Measurements from ENCODE around the gene CRABP1.

The CRABP1 gene

GRCh38 chr15:78316283-78317083 is 23.7 kb upstream of the CRABP1 start:
- DNase-seq (ENCODE audit: low spot score), result no peak
- no peak for TF ChIP-seq CTCF (IDR thresholded peaks at IDR 0.05; ENCODE audit: borderline replicate concordance, control extremely low read depth, extremely low read depth, insufficient read depth, missing control alignments)
- in situ Hi-C loops (cut with MboI; ENCODE audit: low sequenced_read_pairs, unreplicated experiment), result loop anchor here (10.0 to 25.0 kb wide), 2 partner anchors 108 to 396 kb away; no protein-coding TSS in a partner anchor

GRCh38 chr15:78317145-78317836 is 22.9 kb upstream of the CRABP1 start:
- DNase-seq (ENCODE audit: low spot score), result no peak
- in situ Hi-C loops (cut with MboI; ENCODE audit: low sequenced_read_pairs, unreplicated experiment), result loop anchor here (10.0 to 25.0 kb wide), 2 partner anchors 108 to 395 kb away; no protein-coding TSS in a partner anchor
- no peak for TF ChIP-seq CTCF (IDR thresholded peaks at IDR 0.05; ENCODE audit: borderline replicate concordance, control extremely low read depth, extremely low read depth, insufficient read depth, missing control alignments)

GRCh38 chr15:78319588-78319987 is 20.6 kb upstream of the CRABP1 start:
- DNase-seq (ENCODE audit: low spot score), result no peak
- in situ Hi-C loops (cut with MboI; ENCODE audit: low sequenced_read_pairs, unreplicated experiment), result loop anchor here (10.0 to 25.0 kb wide), 2 partner anchors 105 to 393 kb away; no protein-coding TSS in a partner anchor
- TF ChIP-seq CTCF (IDR thresholded peaks at IDR 0.05; ENCODE audit: borderline replicate concordance, control extremely low read depth, extremely low read depth, insufficient read depth, missing control alignments), result no peak

- no peak for TF ChIP-seq CTCF (IDR thresholded peaks at IDR 0.05; ENCODE audit: borderline replicate concordance, control extremely low read depth, extremely low read depth, insufficient read depth, missing control alignments)
- no peak for DNase-seq (ENCODE audit: low spot score)
- in situ Hi-C loops (cut with MboI; ENCODE audit: low sequenced_read_pairs, unreplicated experiment), result loop anchor here (25.0 kb wide), 1 partner anchor 392 kb away; no protein-coding TSS in a partner anchor
Measured at GRCh38 chr15:78320183-78320582, 20.0 kb upstream of the CRABP1 start.

- TF ChIP-seq CTCF (IDR thresholded peaks at IDR 0.05; ENCODE audit: borderline replicate concordance, control extremely low read depth, extremely low read depth, insufficient read depth, missing control alignments), result no peak
- in situ Hi-C loops (cut with MboI; ENCODE audit: low sequenced_read_pairs, unreplicated experiment), result loop anchor here (25.0 kb wide), 1 partner anchor 391 kb away; no protein-coding TSS in a partner anchor
- no peak for DNase-seq (ENCODE audit: low spot score)
Measured at GRCh38 chr15:78321041-78321570, 19.0 kb upstream of the CRABP1 start.

GRCh38 chr15:78321786-78322185 is 18.4 kb upstream of the CRABP1 start:
- in situ Hi-C loops (cut with MboI; ENCODE audit: low sequenced_read_pairs, unreplicated experiment), result loop anchor here (25.0 kb wide), 1 partner anchor 391 kb away; no protein-coding TSS in a partner anchor
- no peak for DNase-seq (ENCODE audit: low spot score)
- no peak for TF ChIP-seq CTCF (IDR thresholded peaks at IDR 0.05; ENCODE audit: borderline replicate concordance, control extremely low read depth, extremely low read depth, insufficient read depth, missing control alignments)

Measured in GM13976 (cell line).